Activated T-helper 1 cell treated with anti-CD3 and anti-CD28 coated beads, Interleukin-12 subunit alpha, Interleukin-12 subunit beta, Interleukin-2, Interleukin-4 antibody, amounts not matched to agents 30 ng/mL and 10 ng/mL and 1 ng/mL, durations not matched to agents 14 hours and 24 hours and 36 hours (primary cell): ENCODE data around the gene ANKRD12. TPM values are rescaled to one million over a fixed set of nuclear protein-coding genes. Genes with fewer than 3 reads are reported as not detected.

Experiments used
- total RNA-seq: library from RNA; stranded (reverse); gene quantifications from 2 replicates; pipeline ENCODE4 v1.2.3, GENCODE V29; 2022

Gene ANKRD12
- total RNA-seq, 1 donor from 2014 or later = 61.3 TPM

Other genes with a start within 250 kb of the ANKRD12 start
- 381 and 391 TPM in 2 replicates for gene NDUFV2, start 34.1 kb upstream of the ANKRD12 start, total RNA-seq
- 10.6 and 11.3 TPM in 2 replicates for gene TWSG1, start 198.0 kb downstream of the ANKRD12 start, total RNA-seq